LNCaP clone FGC (cell line): ENCODE measurements around the gene POLE.

ENCODE experiments used
- DNase-seq: peaks from one replicate; pipeline ENCODE4 v3.0.0-alpha.2; 2011; ENCODE audit warnings: low read depth
- H3K4me3 ChIP-seq: 2 replicates; pipeline ENCODE4 v1.5.1; 2011; ENCODE audit warnings: mild to moderate bottlenecking, low read depth, low read length, control low read depth
- CTCF ChIP-seq: IDR thresholded peaks from 2 replicates; pipeline ENCODE4 v1.5.1; 2012; ENCODE audit warnings: mild to moderate bottlenecking; ENCODE audit not compliant: control insufficient read depth, insufficient read depth; ENCODE audit errors: extremely low read depth

The POLE gene

GRCh38 chr12:132672116-132672515 lies 15.0 kb downstream of the POLE start:
- no peak for DNase-seq
- TF ChIP-seq CTCF: no peak
- H3K4me3 ChIP-seq: no peak overlapping the region

- H3K4me3 ChIP-seq: no peak overlapping the region
- TF ChIP-seq CTCF: no peak
- DNase-seq: no peak
These were observed 17.8 kb downstream of the POLE start for GRCh38 chr12:132669166-132669879.

- TF ChIP-seq CTCF: no peak
- DNase-seq: no peak
These were observed 18.7 kb downstream of the POLE start for GRCh38 chr12:132668191-132669088.

GRCh38 chr12:132665794-132666193 lies 21.3 kb downstream of the POLE start:
- no peak overlapping the region for H3K4me3 ChIP-seq
- DNase-seq: no peak
- TF ChIP-seq CTCF: no peak

More at GRCh38 chr12:132668191-132669088, 18.7 kb downstream of the POLE start:
- no peak overlapping the region for H3K4me3 ChIP-seq

GRCh38 chr12:132665149-132665491 lies 22.0 kb downstream of the POLE start:
- DNase-seq: no peak
- no peak overlapping the region for H3K4me3 ChIP-seq
- no peak for TF ChIP-seq CTCF

DNA sequence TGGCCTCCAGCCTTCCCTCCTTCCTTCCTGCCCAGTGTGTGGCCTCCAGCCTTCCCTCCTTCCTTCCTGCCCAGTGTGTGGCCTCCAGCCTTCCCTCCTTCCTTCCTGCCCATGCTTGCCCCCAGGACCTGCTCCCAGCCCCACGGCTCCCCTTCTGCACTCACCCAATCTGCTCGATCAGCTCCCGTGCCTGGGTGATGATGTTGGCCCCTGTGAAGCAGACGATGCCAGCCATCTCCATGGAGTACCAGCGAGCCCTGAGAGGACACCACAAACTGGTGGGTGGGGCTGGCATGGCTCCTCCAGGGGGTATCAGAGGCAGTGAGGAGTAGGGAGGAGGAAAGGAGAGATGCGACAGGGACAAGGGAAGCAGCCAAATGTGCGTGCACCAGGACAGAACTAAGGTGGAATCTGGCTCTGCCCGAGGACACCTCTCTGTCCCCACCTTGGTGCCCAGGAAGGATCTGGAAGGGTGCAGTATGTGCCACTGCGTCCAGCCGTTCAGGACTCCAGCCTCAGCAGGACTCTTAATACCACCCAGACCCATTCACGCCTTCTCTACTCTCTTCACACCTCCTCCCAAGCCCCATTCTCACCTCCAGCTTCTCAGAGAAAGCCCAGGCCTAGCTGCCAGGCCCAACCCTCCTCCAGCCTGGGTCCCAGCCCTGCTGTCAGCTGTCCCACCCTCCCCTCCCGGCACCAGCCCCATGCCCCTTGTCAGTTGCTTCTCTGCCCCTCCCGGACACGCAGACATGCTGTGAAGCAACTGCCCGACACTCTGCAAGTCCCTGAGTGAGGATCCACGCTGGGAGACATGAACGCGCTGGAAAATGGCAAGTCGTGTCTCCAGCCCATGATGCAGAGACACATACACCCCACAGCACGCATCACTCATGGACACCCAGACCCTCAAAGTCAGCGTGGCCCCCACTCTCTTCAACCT lies 22.7 kb downstream of the POLE start:
- DNase-seq: no peak
- no peak for TF ChIP-seq CTCF
- no peak overlapping the region for H3K4me3 ChIP-seq
